HG03460 (cell line): Measurements from ENCODE around the gene TMPRSS2.

Source experiments
- ATAC-seq: cut with Tn5 transposase; IDR thresholded peaks from one replicate; pipeline ENCODE4 v1.9.1; 2021; ENCODE audit not compliant: unreplicated experiment

TMPRSS2 gene

DNA sequence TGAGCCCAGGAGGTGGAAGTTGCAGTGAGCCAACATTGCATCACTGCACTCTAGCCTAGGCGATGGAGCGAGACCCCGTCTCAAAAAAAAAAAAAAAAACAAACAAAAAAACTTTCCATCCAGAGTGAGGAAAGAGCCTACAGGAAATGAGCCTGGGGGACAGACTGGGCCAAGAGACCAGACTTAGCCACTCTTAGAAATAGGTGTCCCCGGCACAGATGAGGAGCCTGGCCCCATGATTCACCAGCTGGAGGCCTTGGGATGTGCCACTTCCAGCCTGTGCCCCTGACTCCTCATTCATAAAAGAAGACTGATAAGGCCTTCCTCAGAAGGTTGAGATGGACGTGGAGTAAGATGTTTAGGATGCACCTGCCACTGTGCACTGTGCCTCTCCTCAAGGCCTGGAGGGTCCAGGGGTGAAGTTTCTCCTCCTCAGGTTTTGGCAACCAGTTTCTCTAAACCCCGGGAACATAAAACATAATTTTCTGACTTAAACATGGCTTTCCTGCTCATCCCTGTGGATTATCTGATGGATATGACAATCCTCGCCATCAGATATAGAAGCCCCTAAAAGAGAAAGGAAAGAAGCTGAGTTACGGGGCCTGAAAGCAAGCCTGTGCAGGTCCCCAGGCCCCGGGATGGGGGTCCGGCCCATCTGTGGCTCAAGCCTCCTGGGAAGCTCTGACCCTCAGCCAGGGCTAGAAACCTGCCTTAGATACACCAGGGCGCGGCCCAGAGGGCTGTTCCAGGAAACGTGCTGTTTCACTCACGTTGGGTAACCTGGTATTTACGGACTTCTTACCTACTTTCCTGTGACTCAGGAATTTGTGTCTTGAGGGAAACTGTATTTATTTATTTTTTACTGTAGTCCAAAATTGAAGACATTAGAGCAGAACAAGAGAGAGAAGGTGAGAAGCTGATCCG lies 55.9 kb downstream of the TMPRSS2 start:
- no peak for ATAC-seq

DNA sequence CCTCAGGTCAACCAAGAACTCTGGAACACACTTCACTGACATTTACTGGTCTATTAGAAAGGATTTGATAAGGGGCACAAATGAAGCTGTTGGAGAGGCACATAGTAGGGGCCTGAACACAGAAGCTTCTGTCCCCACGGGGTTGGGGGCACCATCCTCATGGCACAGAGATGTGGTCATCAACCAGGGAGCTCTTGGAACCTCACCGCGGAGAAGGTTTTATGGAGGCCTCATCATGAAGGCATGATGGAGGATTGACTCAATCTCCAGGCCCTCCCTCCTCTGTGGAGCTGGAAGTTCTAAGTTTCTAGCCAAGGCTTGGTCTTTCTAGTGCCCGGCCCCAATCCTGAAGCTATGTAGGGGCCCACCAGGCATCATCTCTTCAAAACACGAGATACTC lies 58.3 kb downstream of the TMPRSS2 start:
- no peak for ATAC-seq

GRCh38 chr21:41447356-41447755 lies 60.6 kb downstream of the TMPRSS2 start:
- ATAC-seq, result no peak

- no peak for ATAC-seq
Measured at GRCh38 chr21:41446586-41446985, 61.4 kb downstream of the TMPRSS2 start.

GRCh38 chr21:41445465-41445862 lies 62.5 kb downstream of the TMPRSS2 start:
- ATAC-seq, result no peak

DNA sequence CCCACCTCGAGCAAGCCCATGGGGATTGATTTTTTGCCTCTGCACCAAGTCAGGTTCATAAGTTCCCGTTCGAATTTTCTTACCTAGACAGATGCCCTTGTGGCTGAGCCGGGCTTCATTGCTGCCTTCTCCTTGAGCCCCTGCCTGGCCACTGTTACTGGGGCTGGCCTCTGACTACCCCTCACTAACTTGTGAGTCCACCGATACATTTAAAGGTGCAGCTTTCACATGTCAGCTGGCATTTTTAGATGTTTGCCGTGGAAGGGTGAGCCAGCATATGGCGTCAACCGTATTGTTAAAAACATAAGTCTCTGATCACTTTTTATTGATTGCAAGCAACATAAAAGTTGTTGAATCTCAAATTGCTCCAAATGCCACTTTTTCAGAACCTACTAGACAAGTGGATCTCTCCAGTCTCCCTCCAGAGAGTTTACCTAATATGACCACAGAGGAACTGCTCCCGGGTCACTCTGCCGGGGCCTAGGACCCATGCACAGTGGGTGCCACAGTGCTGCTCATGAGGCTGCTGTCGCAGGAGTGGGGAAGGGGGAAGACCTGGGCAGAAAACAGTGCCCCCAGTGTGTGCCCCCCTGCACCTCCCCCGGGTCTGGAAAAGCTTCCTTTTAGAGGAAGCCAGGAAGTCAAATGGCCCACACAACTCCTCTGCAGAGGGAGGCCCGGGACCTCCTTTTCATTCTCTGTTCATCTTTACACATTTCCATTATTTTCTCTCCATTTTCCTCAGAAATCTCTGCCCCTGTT lies 63.1 kb downstream of the TMPRSS2 start:
- ATAC-seq, result no peak

DNA sequence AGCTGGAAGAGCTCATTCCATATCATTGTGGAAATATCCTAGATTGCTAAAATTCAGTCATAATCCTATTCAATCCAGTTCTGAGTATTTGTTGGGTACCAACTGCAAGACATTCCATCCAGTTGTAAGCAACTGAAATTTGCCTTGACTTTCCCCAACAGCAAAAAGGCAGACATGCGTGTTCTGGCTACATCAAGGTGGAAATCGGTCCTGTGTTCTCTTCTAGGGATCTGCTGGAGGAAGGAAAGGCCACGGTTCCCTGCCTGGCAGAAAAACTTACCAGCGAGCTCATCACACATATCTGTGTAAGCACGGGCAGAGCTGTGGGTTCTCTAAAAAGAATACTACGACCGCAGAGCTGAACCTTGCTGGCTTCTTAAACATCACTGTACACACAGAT lies 64.4 kb downstream of the TMPRSS2 start:
- no peak for ATAC-seq

DNA sequence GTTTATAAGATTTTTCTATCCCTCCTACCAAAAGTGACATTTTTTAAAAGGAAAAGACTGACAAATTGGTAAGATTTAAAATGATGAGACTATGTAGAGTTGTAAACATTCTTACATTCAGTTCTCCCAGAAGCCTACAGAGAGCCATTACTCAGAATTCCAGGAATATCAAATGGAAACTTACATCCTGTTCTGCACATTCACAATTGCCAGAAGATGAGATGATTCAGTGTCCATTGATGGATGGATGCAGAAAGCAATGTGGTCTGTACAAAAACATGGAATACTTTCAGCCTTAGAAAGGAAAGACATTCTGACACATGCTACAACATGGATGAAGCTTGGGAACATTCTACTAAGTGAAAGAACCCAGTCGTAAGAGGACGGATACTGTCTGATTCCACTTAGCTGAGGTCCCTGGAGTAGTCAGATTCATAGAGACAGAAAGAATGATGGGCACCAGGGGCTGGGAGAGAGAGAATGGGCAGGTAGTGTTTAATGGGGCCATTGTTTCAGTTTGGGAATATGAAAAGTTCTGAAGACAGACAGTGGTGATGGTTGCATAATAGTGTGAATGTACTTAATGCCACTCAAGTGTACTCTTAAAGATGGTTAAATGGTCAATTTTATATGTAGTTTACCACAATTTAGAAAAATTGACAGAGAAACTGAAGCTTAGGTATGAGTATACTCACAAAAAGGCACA lies 65.3 kb downstream of the TMPRSS2 start:
- ATAC-seq, result no peak

- no peak for ATAC-seq
Measured at GRCh38 chr21:41441546-41441945, 66.4 kb downstream of the TMPRSS2 start.

DNA sequence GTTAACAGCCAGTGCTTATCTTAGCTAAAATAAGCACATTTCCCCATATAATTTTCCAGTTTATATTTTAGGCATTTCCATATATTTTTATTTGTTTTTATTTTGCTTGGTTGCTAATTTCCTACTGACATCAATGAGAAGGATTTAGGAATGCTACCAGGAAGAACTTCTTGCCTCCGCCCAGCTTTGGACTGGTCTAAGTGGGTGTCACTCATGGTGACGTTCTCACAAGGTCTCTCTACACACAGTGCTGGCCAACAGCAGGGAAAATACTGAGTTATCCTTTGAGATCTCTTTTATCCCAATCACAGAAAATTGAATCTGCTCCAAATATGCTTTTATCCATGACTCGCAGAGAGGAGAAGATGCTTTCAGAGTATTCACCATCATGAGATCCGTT lies 68.7 kb downstream of the TMPRSS2 start:
- ATAC-seq, result no peak

DNA sequence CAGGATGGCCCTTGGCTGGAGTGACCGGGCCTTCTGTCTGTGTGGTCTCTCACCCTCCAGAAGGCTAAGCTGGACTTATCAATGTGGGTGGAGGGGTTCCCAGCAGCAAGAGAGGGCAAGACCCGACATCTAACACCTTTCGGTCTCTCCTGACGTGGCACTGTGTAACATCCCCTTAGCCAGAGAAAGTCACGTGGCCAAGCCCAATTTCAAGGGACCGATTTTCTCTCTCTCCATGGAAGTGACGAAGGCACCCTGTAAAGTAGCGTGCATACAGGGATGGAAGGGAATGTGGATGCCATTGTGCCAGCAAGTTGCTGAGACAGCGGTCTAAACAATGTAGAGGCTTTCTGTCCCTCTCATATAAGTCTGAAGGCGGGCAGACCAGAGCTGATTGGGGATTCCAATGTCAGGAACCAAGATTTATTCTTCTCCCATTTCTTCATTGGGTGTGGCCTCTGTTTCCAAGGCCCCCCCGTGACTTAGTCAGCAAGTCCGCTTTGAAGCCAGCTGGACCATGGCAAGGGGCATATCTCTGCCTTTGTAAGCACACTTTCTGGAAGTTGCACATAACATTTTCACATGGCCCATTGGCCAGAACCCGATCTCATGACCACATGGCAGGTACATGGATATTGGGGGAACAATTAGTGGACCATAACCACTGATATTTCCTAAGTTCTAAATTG lies 69.4 kb downstream of the TMPRSS2 start:
- ATAC-seq, result no peak

DNA sequence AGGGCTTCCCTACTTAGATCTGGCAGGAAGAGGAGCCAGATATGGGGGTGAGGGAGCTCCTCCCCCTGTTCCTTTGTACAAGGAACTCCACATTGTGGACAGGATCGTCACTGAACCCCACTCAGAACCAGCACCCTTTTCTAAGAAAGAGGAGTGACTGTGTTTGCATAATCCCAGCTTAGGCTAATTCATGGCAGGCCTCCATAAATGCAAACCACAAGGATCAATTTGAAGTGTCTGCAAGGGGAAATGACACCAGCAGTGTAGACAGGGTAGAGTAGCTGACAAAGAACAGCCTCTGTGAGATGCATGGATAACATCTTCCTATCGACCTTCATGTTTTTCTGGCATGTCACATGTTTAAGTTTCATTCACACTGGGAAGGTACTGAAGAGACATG lies 70.2 kb downstream of the TMPRSS2 start:
- ATAC-seq, result no peak

DNA sequence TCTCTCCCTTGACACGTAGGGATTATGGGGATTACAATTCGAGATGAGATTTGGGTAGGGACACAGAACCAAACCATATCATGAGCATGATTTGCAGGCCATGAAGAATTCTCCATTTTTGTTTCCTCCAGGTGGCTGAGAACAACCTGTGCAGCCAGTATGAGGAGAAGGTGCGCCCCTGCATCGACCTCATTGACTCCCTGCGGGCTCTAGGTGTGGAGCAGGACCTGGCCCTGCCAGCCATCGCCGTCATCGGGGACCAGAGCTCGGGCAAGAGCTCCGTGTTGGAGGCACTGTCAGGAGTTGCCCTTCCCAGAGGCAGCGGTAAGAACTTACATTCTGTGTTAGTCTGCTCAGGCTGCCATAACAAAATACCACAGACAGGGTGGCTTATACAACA lies 72.3 kb downstream of the TMPRSS2 start:
- no peak for ATAC-seq

DNA sequence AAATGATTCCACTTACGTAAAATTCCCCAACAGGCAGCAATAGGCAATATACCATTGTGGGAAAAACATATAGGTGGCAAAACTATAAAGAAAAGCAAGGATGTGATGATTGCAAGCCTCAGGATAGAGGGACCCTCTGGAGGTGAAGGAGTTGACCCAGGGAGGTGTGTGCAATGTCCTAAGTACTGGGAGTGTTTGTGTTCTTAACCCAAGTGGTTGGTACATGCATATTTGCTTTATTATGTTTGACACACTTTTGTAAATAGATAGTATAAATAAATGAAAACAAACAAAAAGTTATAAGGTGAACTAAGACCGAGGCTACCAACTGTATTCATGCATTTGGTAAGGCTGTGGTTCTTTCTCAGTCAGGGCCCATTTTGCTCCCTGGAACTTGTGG lies 74.4 kb downstream of the TMPRSS2 start:
- ATAC-seq, result no peak

DNA sequence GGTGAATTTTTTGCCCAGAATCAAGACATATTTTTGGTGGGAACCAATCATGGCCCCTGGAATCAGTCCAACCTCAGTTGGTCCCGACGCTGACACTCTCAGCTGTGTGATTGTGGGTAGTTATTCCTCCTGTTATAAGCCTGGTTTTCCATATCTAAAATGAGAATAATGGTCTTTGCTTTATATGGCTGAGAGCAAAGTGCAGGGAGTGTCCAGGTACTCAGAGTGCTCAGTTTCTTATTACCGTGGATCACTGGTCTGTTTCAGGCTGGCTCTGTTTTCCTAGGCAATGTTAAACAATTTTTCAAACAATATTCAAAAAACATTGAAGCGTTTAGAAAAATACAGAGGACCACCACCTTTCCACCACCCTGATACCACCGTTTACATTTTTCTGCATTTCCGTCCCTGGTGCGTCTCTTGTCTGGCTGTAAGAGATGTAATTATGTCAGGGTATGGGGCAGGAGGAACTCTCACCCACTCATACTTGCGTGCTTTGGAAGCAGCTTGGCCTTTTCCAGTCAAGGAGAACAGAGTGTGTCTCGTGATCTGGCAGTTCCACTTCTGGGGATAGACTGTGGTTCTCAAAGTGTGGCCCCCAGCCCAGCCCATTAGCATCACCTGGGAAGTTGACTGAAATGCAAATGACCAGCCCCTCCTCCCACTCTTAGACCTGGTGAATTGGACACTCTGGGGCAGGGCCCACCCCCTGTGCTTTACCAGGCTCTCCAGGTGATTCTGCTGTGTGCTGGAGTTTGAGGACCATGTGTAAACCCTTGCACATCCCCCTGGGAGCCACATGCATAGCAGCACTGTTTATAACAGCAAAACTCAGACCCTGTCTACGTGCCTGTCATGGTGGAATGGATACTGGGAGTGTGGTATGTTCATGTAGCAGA lies 75.1 kb downstream of the TMPRSS2 start:
- ATAC-seq, result no peak

GRCh38 chr21:41431788-41432548 lies 76.0 kb downstream of the TMPRSS2 start:
- ATAC-seq, result peak; percentile 81

DNA sequence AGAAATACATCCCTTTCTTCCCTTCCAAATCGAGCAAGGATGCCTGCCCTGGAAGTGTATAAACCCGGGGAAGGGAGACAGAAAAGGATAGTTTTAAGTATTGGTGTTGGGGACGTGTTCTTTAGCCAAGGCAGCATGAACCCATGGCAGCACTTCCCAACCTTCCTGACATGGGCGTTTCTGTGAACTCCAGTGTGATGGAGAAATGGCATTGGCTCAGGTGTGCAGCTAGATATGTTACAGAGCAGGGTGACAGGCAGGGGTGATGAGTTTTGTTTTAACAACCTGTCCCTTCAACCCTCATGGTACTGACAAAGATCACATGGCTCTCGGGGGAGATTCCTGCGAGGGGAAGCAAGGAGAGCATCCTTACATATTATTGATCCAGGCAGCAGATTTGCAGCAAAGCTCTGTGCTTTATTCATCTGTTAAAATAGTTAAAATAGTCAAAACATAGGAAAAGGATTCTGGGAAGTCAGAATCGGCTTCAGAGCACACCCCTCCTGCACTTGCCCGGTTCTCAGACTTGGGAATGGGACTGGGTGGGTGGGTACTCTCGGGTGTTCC lies 78.0 kb downstream of the TMPRSS2 start:
- no peak for ATAC-seq

GRCh38 chr21:41429305-41429704 lies 78.7 kb downstream of the TMPRSS2 start:
- ATAC-seq, result no peak

- no peak for ATAC-seq
Measured at GRCh38 chr21:41428847-41429246, 79.1 kb downstream of the TMPRSS2 start.
